ENCODE data around the gene OIP5. TPM values are rescaled to one million over a fixed set of nuclear protein-coding genes. Genes with fewer than 3 reads are reported as not detected.
"Not testable (repeated sequence)": the region's sequence is repeated elsewhere in the genome, so short reads cannot be mapped to it uniquely, and the experiment has no call there.

The OIP5 gene
- total RNA-seq, 1 experiment from 2014 or later: 20.9 TPM

- no peak for DNase-seq (ENCODE audit: extremely low read depth, low read depth)
Observed at GRCh38 chr15:41262571-41262970, 69.8 kb downstream of the OIP5 start.

- DNase-seq (ENCODE audit: extremely low read depth, low read depth): not testable (repeated sequence)
Observed at GRCh38 chr15:41260924-41261323, 71.5 kb downstream of the OIP5 start.

DNA sequence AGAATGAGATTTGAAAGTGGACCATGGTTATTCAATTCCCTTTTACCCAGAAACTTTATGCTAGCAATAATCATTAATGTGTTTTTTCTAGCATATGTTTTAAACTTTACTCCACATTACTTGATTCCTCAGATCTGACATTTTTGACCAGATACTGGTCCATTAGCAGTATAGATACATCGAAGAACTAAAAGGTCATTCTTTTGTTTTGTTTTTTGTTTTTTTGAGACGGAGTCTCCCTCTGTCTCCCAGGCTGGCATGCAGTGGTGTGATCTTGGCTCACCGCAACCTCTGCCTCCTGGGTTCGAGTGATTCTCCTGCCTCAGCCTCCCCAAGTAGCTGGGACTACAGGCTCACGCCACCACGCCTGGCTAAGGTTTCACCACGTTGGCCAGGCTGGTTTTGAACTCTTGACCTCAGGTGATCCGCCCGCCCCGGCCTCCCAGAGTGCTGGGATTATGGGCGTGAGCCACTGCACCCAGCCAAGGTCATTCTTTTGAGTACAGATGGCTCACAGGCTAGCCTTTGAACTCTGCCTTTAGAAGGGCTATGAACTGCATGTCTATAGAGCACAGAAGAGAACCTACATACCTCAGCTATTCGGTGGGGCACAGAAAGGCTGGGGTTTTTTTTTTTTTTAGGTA lies 72.7 kb downstream of the OIP5 start:
- no peak for DNase-seq (ENCODE audit: extremely low read depth, low read depth)

Other genes starting within 250 kb of the OIP5 start
- gene INO80, start 216.3 kb downstream of the OIP5 start, total RNA-seq (2014; rRNA removed; shearing (Covaris generic)): 22.9 and 25.2 TPM in 2 replicates
- gene EXD1, start 101.8 kb downstream of the OIP5 start, total RNA-seq (2014; rRNA removed; shearing (Covaris generic)): not detected in 2 replicates
- 81.5 and 90.2 TPM in 2 replicates for gene CHP1, start 101.3 kb downstream of the OIP5 start, total RNA-seq (2014; rRNA removed; shearing (Covaris generic))
- 108 and 115 TPM in 2 replicates for gene NUSAP1, start 290 bp upstream of the OIP5 start, total RNA-seq (2014; rRNA removed; shearing (Covaris generic))
- gene NDUFAF1, start 69.9 kb upstream of the OIP5 start, total RNA-seq (2014; rRNA removed; shearing (Covaris generic)): 23.1 and 28.9 TPM in 2 replicates
- gene RTF1, start 84.5 kb upstream of the OIP5 start, total RNA-seq (2014; rRNA removed; shearing (Covaris generic)): 17.7 and 21.6 TPM in 2 replicates
- 1.4 and 1.6 TPM in 2 replicates for gene ITPKA, start 161.3 kb upstream of the OIP5 start, total RNA-seq (2014; rRNA removed; shearing (Covaris generic))
- gene LTK, start 181.2 kb upstream of the OIP5 start, total RNA-seq (2014; rRNA removed; shearing (Covaris generic)): 0.02 TPM in 1 of 2 replicates, not detected in the other
- gene RPAP1, start 211.7 kb upstream of the OIP5 start, total RNA-seq (2014; rRNA removed; shearing (Covaris generic)): 27.0 and 28.7 TPM in 2 replicates
- gene TYRO3, start 226.6 kb upstream of the OIP5 start, total RNA-seq (2014; rRNA removed; shearing (Covaris generic)): 7.9 and 10.6 TPM in 2 replicates